BLaER1 (cell line): Measurements from ENCODE around the gene DOCK4.

Experiments used
- H3K27ac ChIP-seq: shearing (Covaris generic); formaldehyde crosslinking; 2 replicates; pipeline ENCODE4 v1.8.1; 2022
- H3K27me3 ChIP-seq: shearing (Covaris generic); formaldehyde crosslinking; 2 replicates; pipeline ENCODE4 v1.8.1; 2022
- H3K36me3 ChIP-seq: shearing (Covaris generic); formaldehyde crosslinking; 2 replicates; pipeline ENCODE4 v1.8.1; 2022
- H3K4me1 ChIP-seq: shearing (Covaris generic); formaldehyde crosslinking; 2 replicates; pipeline ENCODE4 v1.8.1; 2022
- H3K4me2 ChIP-seq: shearing (Covaris generic); formaldehyde crosslinking; 2 replicates; pipeline ENCODE4 v1.8.1; 2022
- H3K4me3 ChIP-seq: shearing (Covaris generic); formaldehyde crosslinking; 2 replicates; pipeline ENCODE4 v1.8.1; 2022
- H3K9ac ChIP-seq: shearing (Covaris generic); formaldehyde crosslinking; 2 replicates; pipeline ENCODE4 v1.8.1; 2022
- H3K9me3 ChIP-seq: shearing (Covaris generic); formaldehyde crosslinking; 2 replicates; pipeline ENCODE4 v1.8.1; 2022
- H4K20me1 ChIP-seq: shearing (Covaris generic); formaldehyde crosslinking; 2 replicates; pipeline ENCODE4 v1.8.1; 2022
- Cebpa-rat ChIP-seq: shearing (Covaris generic); IDR thresholded peaks from 2 replicates; pipeline ENCODE4 v1.8.1; 2022

DOCK4 gene

GRCh38 chr7:112206991-112207592, 893 bp upstream of the DOCK4 start:
- H3K4me3 ChIP-seq: peak overlapping the region; percentile 84
- H4K20me1 ChIP-seq: peaks cover 29% of the 10 kb centered on the region; the same call in 1 of the 2 replicates
- H3K36me3 ChIP-seq: no peaks in the 10 kb centered on the region
- TF ChIP-seq Cebpa-rat: no peak
- peaks cover 6% of the 10 kb centered on the region for H3K27me3 ChIP-seq
- peak overlapping the region; percentile 72 for H3K27ac ChIP-seq
- peaks cover 28% of the 10 kb centered on the region for H3K4me1 ChIP-seq
- no peaks in the 10 kb centered on the region for H3K9me3 ChIP-seq
- peak overlapping the region; percentile 90 for H3K9ac ChIP-seq
- peak overlapping the region; percentile 97 for H3K4me2 ChIP-seq

GRCh38 chr7:112205343-112206237, 609 bp downstream of the DOCK4 start:
- H3K4me1 ChIP-seq: peaks cover 28% of the 10 kb centered on the region
- H3K9me3 ChIP-seq: no peaks in the 10 kb centered on the region
- peaks cover 14% of the 10 kb centered on the region; the same call in 1 of the 2 replicates for H4K20me1 ChIP-seq
- H3K4me3 ChIP-seq: peak overlapping the region; percentile 84
- H3K27me3 ChIP-seq: peaks cover 6% of the 10 kb centered on the region; the same call in 1 of the 2 replicates
- H3K27ac ChIP-seq: peak overlapping the region; percentile 73
- no peak for TF ChIP-seq Cebpa-rat
- H3K9ac ChIP-seq: peak overlapping the region; percentile 83
- no peaks in the 10 kb centered on the region for H3K36me3 ChIP-seq
- H3K4me2 ChIP-seq: peak overlapping the region; percentile 98

DNA sequence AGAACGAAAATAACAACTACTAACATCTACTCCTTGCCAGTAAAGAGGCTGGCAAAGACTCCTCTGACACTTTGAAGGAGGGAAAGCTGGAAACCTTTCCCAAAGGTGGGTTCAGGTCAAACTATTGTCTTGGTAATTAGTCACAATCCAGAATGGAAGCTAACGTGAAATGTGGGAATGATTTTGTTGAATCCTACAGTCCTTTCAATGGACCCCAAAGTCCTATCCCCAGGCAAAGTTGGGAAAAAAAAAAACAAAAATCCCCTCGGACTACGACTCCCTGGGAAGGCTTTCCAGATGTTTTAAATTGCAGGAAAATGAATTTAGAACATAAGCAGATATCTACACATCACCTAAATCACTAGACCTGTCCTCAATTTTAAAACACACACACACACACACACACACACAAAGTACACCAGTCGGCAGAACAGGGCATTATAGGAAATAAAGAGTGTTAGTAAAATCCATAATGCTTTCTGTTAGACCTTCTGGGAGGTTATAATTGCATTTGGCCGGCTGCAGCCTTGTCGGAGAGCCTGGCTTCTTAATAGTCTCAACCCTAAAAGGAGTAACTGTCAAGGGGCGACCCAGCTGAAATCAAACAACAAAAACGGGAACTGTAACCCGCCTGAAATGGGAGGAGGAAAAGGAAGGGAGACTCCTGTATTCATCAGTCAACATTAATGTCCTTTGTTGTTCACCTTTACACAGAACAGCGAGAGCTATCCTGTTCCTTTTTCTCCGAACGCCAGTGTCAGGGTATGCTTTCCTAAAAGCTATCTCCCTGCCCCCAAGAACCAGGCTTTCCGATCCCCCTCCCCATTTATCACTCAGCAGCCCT, 1.5 kb downstream of the DOCK4 start:
- Histone ChIP-seq H3K4me3 (peak overlapping the region; percentile 84), H4K20me1 (0 out of 2 replicates have a peak, but pooled peaks cover 7% of the 10 kb centered on the region), H3K4me2 (peak overlapping the region; percentile 98), H3K27me3 (peaks cover 6% of the 10 kb centered on the region; the same call in 1 of the 2 replicates), H3K27ac (peak overlapping the region; percentile 73; the same call in 1 of the 2 replicates), H3K4me1 (peaks cover 28% of the 10 kb centered on the region), H3K9me3 (no peaks in the 10 kb centered on the region), H3K9ac (peak overlapping the region; percentile 83), H3K36me3 (no peaks in the 10 kb centered on the region)
- TF ChIP-seq Cebpa-rat: no peak

DNA sequence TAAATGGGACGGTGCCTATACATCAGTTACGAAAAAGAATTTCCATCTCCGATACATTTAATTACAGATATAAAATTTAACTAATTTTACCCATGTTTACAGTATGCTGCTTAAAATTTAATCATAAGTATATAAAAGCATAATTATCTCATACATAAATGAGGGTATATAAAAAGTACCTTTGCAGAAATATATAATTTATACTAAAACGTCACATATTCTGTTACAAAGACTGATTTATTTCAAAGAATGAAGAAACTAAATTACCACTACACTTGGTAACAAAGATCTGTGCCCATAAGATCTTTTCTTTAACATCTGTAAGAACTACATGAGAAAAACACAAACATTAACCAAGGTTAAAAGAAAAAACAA, 2.8 kb downstream of the DOCK4 start:
- Histone ChIP-seq H3K36me3 (no peaks in the 10 kb centered on the region), H3K4me3 (no peak overlapping the region), H3K9ac (no peak overlapping the region), H4K20me1 (0 out of 2 replicates have a peak, but pooled peaks cover 7% of the 10 kb centered on the region), H3K27me3 (peaks cover 6% of the 10 kb centered on the region; the same call in 1 of the 2 replicates), H3K27ac (no peak overlapping the region), H3K9me3 (no peaks in the 10 kb centered on the region), H3K4me1 (peaks cover 28% of the 10 kb centered on the region), H3K4me2 (peak overlapping the region; percentile 98)
- no peak for TF ChIP-seq Cebpa-rat

DNA sequence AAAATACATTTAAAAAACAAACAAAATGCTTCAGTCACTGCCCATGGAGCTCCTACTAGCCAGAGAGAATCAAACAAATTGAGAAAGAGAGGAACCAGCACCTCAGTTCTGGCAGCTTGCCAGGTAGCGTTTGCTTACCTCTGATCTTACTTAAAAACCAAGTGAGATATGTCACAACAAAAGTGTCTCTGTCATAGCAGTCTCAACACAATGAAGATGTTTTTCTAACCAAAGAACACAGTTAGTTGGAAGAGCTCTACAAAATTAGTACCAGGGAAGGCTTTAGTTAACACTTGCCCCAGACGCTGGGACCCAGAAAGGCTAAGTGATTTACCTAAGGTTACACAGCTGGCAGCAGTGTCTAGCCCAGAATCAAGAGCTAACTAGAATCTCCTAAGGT, 3.4 kb downstream of the DOCK4 start:
- H3K4me1 ChIP-seq: peaks cover 24% of the 10 kb centered on the region
- H4K20me1 ChIP-seq: 0 out of 2 replicates have a peak, but pooled peaks cover 7% of the 10 kb centered on the region
- TF ChIP-seq Cebpa-rat: no peak
- H3K27me3 ChIP-seq: peaks cover 6% of the 10 kb centered on the region; the same call in 1 of the 2 replicates
- H3K9ac ChIP-seq: no peak overlapping the region
- H3K9me3 ChIP-seq: no peaks in the 10 kb centered on the region
- H3K36me3 ChIP-seq: no peaks in the 10 kb centered on the region
- H3K4me2 ChIP-seq: no peak overlapping the region
- no peak overlapping the region for H3K4me3 ChIP-seq
- no peak overlapping the region for H3K27ac ChIP-seq

DNA sequence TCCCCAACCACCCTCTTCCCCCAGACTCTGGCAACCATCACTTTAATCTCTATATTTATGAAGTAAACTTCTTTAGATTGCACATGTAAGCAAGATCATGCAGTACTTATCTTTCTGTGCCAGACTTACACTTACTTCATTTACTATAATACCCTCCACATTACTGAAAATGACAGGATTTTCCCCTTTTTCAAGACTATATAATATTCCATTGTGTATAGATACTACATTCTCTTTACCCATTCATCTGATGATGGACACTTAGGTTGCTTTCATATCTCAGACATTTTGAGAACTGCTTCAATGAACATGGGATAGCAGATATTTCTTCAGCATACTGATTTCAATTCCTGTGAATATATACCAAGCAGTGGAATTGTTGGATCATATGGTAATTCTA, 4.4 kb downstream of the DOCK4 start:
- Histone ChIP-seq H3K9ac (no peak overlapping the region), H3K4me2 (no peak overlapping the region), H3K27ac (no peak overlapping the region), H3K27me3 (peaks cover 6% of the 10 kb centered on the region; the same call in 1 of the 2 replicates), H3K4me3 (no peak overlapping the region), H3K4me1 (peaks cover 15% of the 10 kb centered on the region), H3K36me3 (no peaks in the 10 kb centered on the region), H3K9me3 (no peaks in the 10 kb centered on the region), H4K20me1 (0 out of 2 replicates have a peak, but pooled peaks cover 7% of the 10 kb centered on the region)
- TF ChIP-seq Cebpa-rat: no peak

GRCh38 chr7:112201411-112201810, 4.8 kb downstream of the DOCK4 start:
- Histone ChIP-seq H3K9me3 (no peaks in the 10 kb centered on the region), H3K4me1 (peaks cover 15% of the 10 kb centered on the region), H3K4me3 (no peak overlapping the region), H3K27me3 (peaks cover 6% of the 10 kb centered on the region; the same call in 1 of the 2 replicates), H3K4me2 (no peak overlapping the region), H3K36me3 (no peaks in the 10 kb centered on the region), H3K27ac (no peak overlapping the region), H4K20me1 (0 out of 2 replicates have a peak, but pooled peaks cover 7% of the 10 kb centered on the region), H3K9ac (no peak overlapping the region)
- no peak for TF ChIP-seq Cebpa-rat

- H4K20me1 ChIP-seq: 0 out of 2 replicates have a peak, but pooled peaks cover 7% of the 10 kb centered on the region
- no peak overlapping the region for H3K4me3 ChIP-seq
- no peaks in the 10 kb centered on the region for H3K9me3 ChIP-seq
- H3K36me3 ChIP-seq: no peaks in the 10 kb centered on the region
- no peak overlapping the region for H3K4me2 ChIP-seq
- no peak overlapping the region for H3K9ac ChIP-seq
- peaks cover 13% of the 10 kb centered on the region for H3K4me1 ChIP-seq
- no peak overlapping the region for H3K27ac ChIP-seq
- no peak for TF ChIP-seq Cebpa-rat
- H3K27me3 ChIP-seq: peaks cover 6% of the 10 kb centered on the region; the same call in 1 of the 2 replicates
Measured at GRCh38 chr7:112199672-112200071, 6.5 kb downstream of the DOCK4 start.

- Histone ChIP-seq H3K9ac (no peak overlapping the region), H3K4me2 (no peak overlapping the region), H3K9me3 (no peaks in the 10 kb centered on the region), H4K20me1 (0 out of 2 replicates have a peak, but pooled peaks cover 4% of the 10 kb centered on the region), H3K36me3 (no peaks in the 10 kb centered on the region), H3K4me1 (peaks cover 8% of the 10 kb centered on the region), H3K27ac (no peak overlapping the region), H3K4me3 (no peak overlapping the region), H3K27me3 (peaks cover 3% of the 10 kb centered on the region; the same call in 1 of the 2 replicates)
- no peak for TF ChIP-seq Cebpa-rat
Measured at GRCh38 chr7:112199035-112199655, 7.1 kb downstream of the DOCK4 start.
